Caki2 (cell line): ENCODE data around the gene SLC17A7. TPM values are rescaled to one million over a fixed set of nuclear protein-coding genes. Genes with fewer than 3 reads are reported as not detected.
"Not testable (repeated sequence)": the region's sequence is repeated elsewhere in the genome, so short reads cannot be mapped to it uniquely, and the experiment has no call there.

Source experiments
- DNase-seq: peaks from one replicate; pipeline ENCODE4 v3.0.0-alpha.2; 2015; ENCODE audit warnings: low read depth
- in situ Hi-C: cut with HindIII; loops from 2 replicates; pipeline ENCODE4 v1.10.0; 2016; ENCODE audit warnings: low sequenced_read_pairs, low pct_unique_long_range_greater_than_20kb, mixed read lengths
- total RNA-seq: library from RNA; depleted of rRNA; stranded (reverse); fragments of >200 nt; shearing (Covaris generic); gene quantifications from 2 replicates; pipeline ENCODE4 v1.2.3, GENCODE V29; 2014; ENCODE audit warnings: low replicate concordance

Gene SLC17A7
- total RNA-seq, 1 experiment from 2014 or later = not detected

GRCh38 chr19:49473501-49473867 is 32.2 kb upstream of the SLC17A7 start:
- DNase-seq, in situ Hi-C loops: not testable (repeated sequence)

DNA sequence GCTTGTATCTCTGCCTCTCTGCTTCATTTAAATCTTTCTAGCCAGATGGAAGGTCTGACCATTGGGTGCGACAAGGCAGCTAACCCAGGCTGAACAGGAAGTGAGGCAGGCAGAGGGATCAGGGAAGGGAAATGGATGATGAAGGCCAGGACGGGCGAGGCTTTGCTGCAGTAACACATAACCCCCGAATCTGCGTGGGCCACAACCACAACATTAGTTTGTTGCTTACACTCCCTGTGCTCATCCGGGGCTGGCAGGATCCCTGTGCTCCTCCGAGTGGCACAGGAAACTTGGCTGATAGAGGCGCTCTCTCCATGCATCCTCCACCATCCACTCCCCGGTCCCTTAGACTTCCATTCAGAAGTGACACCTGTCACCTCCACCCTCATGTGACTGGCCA is 31.6 kb upstream of the SLC17A7 start:
- no peak for DNase-seq
- in situ Hi-C loops = no loop called here

DNA sequence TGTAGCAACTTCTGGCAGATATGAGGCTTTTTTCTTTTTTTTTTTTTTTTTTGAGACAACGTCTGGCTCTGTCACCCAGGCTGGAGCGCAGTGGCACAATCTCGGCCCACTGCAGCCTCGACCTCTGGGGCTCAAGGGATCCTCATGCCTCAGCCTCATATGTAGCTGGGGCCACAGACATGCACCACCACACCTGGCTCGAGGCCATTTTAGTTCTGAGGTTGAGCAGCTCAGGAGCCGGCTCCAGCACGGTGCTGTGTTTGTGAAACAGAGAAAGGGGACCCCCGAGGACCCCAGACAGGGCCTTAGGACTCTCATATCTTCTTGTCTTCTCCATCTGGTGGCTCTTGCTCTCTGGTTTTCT is 29.3 kb upstream of the SLC17A7 start:
- no peak for DNase-seq
- in situ Hi-C loops = no loop called here

DNA sequence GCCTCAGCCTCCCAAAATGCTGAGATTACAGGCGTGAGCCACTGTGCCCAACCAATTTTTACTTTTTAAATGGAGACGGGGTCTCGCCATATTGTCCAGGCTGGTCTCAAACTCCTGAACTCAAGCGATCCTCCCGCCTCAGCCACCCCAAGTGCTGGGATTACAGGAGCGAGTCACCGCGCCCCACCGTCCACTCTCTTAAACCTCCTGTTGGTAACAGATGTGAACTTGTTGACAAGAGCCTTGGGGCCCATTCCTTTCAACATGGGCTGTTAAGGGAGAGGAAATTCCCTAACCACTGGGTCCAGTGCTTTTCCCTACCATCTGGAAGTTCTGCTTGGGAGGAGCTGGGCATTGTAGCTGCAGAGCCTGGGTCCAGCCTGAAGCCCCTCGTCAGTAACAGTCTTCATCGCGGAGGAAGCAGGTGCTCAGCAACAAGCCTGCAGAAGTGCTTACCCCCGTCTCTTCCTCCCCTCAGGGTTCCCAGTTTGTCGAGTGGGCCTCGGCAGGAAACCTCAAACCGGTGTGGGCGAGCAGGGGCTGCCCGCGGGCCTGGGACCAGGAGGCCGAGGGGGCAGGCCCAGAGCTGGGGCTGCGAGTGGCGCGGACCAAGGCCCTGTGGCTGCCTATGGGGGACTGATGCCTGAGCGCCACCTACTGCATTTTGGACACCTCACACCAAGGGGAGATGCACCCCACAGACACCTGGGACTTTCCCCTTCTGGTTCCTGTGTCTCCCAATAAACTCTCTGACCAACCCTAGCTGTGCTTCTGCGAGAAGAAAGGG is 28.7 kb upstream of the SLC17A7 start:
- no peak for DNase-seq
- in situ Hi-C loops = no loop called here

DNA sequence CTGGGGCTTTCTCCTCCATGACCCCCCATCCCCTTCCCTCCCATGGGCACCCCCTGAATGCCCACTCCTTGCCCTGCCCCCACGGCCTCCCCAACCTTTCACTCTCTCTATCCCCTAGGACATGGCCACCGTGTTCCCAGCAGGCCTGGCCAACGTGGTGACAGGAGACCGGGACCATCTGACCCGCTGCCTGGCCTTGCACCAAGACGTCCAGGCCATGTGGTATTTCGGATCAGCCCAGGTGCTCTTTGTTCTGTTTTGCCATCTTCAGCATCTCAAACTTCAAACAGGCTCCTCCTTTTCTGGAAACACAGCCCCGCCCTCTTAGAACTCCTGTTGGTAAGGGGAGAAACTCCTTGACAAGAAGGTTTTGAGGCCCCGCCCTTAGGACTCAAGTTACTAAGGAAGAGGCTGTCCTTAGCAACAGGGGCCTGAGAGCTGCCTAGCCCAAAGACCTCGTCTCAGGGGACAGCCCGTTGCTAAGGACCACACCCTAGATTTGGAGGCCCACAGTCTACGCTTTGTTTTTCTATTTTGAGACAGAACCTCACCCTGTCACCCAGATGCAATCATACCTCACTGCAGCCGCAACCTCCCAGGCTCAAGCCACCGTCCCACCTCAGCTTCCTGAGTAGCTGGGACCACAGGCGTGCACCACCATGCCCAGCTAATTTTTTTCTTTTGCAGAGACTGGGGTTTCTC is 27.6 kb upstream of the SLC17A7 start:
- in situ Hi-C loops = no loop called here
- peak; percentile 69 for DNase-seq

DNA sequence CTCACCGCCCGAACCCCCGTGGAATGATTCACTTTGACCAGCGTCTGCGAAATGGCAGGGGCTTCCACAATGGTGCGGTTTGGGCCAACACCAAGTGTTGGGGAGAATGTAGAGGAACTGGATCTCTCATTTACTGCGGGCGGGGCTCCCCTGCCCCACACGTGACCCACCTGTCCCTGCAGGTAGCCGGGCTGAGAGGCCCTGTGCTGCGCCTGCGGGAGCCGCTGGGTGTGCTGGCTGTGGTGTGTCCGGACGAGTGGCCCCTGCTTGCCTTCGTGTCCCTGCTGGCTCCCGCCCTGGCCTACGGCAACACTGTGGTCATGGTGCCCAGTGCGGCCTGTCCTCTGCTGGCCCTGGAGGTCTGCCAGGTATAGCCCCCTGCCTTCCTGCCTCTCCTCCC is 26.9 kb upstream of the SLC17A7 start:
- DNase-seq = no peak
- in situ Hi-C loops = no loop called here

- DNase-seq = no peak
- in situ Hi-C loops = no loop called here
These were observed 24.0 kb upstream of the SLC17A7 start for GRCh38 chr19:49465371-49465770.

GRCh38 chr19:49463960-49464740 is 22.8 kb upstream of the SLC17A7 start:
- no peak for DNase-seq
- in situ Hi-C loops = no loop called here

- in situ Hi-C loops = no loop called here
- DNase-seq = no peak
These were observed 21.2 kb upstream of the SLC17A7 start for GRCh38 chr19:49462492-49462891.

DNA sequence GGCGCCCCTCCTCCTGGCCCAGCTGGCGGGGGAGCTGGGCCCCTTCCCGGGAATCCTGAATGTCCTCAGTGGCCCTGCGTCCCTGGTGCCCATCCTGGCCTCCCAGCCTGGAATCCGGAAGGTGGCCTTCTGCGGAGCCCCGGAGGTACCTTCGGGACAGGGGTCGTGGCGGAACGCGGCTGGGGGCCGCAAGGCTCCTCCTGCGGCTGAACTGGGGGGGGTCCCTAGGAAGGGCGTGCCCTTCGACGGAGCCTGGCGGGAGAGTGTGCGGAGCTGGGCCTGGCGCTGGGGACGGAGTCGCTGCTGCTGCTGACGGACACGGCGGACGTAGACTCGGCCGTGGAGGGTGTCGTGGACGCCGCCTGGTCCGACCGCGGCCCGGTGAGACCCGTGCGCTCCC is 20.3 kb upstream of the SLC17A7 start:
- in situ Hi-C loops = no loop called here
- no peak for DNase-seq

DNA sequence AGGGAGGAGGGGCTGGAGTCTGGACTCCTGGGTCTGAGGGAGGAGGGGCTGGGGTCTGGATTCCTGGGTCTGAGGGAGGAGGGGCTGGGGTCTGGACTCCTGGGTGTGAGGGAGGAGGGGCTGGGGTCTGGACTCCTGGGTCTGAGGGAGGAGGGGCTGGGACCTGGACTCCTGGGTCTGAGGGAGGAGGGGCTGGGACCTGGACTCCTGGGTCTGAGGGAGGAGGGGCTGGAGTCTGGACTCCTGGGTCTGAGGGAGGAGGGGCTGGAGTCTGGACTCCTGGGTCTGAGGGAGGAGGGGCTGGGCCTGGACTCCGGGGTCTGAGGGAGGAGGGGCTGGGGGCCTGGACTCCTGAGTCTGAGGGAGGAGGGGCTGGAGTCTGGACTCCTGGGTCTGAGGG is 19.8 kb upstream of the SLC17A7 start:
- in situ Hi-C loops, DNase-seq: not testable (repeated sequence)

DNA sequence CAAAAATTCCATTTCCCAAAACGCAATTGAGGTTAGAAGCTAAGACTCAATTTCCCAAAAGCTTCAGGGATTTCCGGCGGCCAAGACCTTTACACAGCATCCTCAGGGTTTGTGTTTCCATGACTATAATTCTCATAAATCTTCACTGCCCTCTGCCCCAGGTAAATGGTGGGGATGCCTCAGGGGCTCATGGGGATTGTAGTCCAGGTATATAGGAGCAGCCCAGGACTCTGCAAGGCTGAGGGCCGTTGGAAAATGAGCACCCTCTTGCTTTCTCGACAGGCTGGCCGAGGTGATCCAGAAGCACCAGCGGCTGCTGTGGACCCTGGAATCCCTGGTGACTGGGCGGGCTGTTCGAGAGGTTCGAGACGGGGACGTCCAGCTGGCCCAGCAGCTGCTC is 18.1 kb upstream of the SLC17A7 start:
- no peak for DNase-seq
- in situ Hi-C loops = no loop called here

GRCh38 chr19:49458567-49458903 is 17.2 kb upstream of the SLC17A7 start:
- in situ Hi-C loops = no loop called here
- DNase-seq = no peak

DNA sequence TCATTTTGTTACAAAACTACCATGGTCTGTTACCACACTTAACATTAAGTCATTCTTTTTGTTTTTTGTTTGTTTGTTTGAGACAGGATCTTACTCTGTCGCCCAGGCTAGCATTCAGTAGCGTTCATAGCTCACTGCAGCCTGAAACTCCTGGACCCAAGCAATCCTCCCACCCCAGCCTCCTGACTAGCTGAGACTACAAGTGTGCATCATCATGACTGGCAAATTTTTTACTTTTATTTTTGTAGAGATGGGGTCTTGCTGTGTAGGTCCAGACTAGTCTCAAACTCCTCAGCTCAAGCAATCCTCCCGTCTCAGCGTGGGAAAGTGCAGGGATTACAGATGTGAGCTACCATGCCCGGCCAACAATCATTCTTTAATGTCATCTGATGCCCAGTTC is 15.0 kb upstream of the SLC17A7 start:
- DNase-seq = peak; percentile 32
- in situ Hi-C loops = no loop called here

- in situ Hi-C loops = no loop called here
- no peak for DNase-seq
These were observed 14.4 kb upstream of the SLC17A7 start for GRCh38 chr19:49455773-49456172.

DNA sequence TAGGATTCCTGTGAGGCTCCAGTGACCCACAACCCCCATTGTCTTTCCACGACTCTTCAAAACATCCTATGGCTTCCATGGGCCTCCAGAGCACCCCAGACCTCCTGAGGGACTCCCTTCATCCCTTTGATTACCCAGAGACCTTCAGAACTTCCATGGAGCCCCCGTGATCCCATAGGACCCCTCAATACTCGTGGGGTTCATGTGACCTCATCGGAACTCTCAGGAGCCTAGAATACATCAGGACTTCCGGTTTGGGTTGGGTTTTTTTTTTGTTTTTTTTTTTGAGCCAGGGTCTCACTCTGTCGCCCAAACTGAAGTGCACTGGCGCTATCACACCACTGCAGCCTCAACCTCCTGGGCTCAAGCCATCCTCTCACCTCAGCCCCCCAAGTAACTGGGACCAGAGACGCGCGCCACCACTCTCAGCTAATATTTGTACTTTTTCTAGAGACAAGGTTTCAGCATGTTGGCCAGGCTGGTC is 12.5 kb upstream of the SLC17A7 start:
- no peak for DNase-seq
- in situ Hi-C loops = no loop called here

DNA sequence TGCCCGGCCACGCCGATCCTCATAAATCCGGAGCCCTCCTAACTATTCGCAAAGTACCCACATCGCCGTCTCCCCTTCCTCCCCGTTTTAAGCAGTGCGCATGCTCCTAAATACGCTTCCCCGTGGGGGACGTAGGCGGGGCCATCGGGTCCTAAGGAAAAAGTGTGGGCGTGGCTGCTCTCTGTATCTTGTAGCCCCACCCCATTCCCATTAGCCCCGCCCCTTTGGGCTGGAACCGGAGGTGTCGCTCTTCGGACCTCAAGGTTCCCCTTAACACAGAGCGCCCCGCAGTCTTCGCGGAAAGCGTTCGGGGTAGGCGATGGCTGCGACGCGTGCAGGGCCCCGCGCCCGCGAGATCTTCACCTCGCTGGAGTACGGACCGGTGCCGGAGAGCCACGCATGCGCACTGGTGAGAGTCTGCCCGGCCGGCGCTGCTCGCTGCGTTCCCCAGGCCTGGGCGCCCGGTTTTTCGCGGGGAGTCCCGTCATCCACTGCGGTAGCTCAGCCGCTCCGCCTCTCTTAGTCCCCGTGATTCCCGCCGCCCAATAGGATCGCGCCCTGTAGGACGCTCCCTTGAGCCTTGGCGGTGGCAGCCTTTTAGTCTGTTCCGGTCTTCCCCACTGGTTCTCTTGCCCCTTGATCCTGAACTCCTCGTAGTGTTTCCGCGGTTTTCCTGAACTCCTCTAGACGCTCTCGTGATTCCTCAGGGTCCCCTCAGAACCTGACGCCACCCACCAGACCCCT is 11.9 kb upstream of the SLC17A7 start, which contains the start of gene ALDH16A1:
TSS of gene ALDH16A1 (plus strand) at position 213 of the 744 bp plus-strand sequence. CDS start at position 320, 107 bp downstream.
- in situ Hi-C loops = no loop called here
- peak; percentile 98 for DNase-seq

GRCh38 chr19:49451430-49452181 is 10.3 kb upstream of the SLC17A7 start, which contains the start of gene PIH1D1:
Gene PIH1D1, minus strand, starts transcription at chr19:49451814. Its CDS starts 240 bp downstream, at chr19:49451574.
- DNase-seq = peak; percentile 98
- in situ Hi-C loops = no loop called here
